GM12874 (cell line): ENCODE measurements around the gene IGFBP4.

ENCODE experiments used
- TF ChIP-seq, protein P1 (sequence below): IDR thresholded peaks from 2 replicates; pipeline ENCODE4 v1.5.1; 2011; ENCODE audit warnings: low read depth, mild to moderate bottlenecking, control low read depth, low read length, moderate library complexity; ENCODE audit not compliant: insufficient read depth

IGFBP4 gene

DNA sequence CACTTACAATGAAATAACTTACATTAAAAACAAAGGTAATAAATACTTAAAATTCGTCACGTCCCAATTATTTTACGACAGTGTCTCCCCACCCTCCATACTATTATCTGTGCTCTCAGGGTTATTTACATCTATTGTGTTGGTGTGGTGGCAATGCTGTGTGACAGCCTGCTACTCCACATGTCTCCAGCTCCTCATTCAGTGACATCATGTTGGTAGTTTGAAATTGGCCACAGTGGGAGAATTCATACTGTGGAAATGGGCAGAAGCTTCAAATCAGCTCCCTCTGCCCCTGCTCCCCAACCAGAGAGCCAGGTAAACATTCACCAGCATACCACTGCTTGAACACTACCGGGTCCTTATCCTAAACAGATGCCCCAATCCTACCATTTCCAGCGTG lies 51.9 kb downstream of the IGFBP4 start:
- TF ChIP-seq, protein P1, sequence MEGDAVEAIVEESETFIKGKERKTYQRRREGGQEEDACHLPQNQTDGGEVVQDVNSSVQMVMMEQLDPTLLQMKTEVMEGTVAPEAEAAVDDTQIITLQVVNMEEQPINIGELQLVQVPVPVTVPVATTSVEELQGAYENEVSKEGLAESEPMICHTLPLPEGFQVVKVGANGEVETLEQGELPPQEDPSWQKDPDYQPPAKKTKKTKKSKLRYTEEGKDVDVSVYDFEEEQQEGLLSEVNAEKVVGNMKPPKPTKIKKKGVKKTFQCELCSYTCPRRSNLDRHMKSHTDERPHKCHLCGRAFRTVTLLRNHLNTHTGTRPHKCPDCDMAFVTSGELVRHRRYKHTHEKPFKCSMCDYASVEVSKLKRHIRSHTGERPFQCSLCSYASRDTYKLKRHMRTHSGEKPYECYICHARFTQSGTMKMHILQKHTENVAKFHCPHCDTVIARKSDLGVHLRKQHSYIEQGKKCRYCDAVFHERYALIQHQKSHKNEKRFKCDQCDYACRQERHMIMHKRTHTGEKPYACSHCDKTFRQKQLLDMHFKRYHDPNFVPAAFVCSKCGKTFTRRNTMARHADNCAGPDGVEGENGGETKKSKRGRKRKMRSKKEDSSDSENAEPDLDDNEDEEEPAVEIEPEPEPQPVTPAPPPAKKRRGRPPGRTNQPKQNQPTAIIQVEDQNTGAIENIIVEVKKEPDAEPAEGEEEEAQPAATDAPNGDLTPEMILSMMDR, result no peak

DNA sequence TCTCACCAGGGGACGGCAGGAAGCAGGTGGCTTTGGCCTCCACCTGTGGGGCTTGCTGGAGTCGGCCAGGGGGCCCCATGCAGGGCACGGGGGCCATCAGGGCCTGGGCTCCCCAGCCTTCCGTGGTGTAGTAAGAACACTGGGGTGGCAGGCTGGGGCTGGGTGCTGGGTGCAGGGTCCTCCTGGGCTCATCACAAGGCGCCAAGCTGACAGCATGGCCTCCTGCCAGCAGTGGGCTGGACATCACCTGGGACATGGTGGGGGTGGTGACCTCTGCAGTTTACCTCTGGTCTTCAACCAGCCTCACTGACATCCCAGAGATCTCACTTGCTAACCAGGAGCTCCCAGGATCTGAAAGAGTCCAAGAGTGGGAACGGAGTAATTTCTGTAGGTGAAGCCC lies 52.9 kb downstream of the IGFBP4 start:
- TF ChIP-seq, protein P1, result no peak

DNA sequence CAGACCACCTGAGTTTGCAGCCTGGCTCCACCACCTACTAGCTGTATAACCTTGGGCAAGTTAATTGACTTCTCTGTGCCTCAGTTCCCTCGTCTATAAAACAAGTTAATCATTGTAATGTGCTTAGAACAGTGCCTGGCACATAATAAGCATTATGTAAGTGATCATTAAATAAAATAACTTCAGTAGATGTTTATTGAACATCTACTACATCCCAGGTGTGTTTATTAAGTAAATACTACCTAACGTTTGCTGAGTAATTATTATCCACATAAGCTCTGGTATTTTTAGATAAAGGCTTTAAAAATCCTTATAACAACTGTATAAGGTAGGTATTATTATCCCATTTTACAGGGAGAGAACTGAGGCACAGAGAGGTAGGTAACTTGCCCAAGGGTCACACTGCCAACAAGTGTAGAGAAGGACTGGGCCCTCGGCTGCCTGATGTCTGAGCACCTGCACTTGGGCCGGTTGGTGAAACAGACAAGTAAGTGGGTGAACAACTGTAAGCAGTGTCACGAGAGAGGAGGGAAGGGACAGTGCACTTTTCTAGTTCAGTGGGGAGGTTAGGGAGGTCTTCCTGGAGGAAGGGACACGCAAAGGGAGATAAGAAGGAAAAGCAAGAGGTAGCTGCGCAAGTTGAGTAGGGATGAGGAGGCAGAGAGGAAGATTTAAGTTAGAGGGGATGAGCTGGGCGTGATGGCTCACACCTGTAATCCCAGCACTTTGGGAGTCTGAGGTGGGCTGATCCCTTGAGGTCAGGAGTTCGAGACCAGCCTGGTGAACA lies 53.6 kb downstream of the IGFBP4 start:
- TF ChIP-seq, protein P1, result no peak

DNA sequence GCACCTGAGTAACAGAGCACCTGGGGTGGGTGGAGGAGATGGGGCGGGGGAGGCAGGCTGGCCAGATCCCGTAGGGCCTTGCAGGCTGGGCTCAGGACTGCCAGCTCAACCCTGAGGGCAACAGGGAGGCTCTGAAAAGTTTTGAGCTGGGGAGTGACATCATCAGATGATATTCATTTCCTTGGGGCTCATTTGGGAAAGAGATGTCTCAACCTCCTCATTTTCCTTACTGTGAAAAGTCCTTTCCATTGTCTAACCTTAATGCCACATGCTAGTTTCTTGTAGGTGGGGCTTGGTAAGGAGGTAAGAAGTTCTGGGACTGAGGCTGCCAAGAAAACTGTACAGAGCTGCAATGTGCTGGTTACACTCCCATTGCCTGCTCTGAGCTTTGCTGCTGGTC lies 54.4 kb downstream of the IGFBP4 start:
- TF ChIP-seq, protein P1, result no peak

DNA sequence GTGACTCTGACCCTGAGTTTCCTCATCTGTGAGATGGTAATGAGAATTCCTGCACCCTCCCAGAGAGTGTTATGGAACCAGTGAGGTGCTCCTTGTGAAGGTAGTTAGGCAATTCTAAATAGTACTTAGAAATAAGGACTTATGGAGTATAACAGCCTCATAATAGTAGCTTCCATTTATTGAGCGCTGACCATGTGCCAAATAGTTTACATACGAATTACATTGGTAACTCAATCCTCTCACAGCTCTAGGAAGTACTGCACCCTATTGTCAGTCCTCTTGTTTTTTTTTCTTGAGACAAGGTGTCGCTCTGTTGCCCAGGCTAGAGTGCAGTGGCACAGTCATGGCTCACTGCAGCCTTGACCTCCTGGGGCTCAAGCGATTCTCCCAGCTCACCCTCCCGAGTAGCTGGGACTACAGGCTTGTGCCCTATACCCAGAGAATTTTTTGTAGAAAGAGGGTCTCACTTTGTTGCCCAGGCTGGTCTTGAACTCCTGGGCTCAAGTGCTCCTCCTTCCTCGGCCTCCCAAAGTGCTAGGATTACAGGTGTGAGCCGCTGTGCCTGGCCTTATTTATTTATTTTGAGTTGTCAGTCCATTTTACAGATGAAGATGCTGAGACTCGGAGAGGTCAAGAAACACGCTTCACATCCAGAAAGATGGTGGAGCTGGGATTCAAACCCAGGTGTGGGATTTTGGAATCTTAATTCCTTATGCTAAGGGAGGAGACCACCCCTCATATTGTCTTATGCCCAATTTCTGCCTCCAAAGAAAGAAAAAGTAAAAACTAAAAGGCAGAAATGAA lies 55.2 kb downstream of the IGFBP4 start:
- TF ChIP-seq, protein P1, result no peak

DNA sequence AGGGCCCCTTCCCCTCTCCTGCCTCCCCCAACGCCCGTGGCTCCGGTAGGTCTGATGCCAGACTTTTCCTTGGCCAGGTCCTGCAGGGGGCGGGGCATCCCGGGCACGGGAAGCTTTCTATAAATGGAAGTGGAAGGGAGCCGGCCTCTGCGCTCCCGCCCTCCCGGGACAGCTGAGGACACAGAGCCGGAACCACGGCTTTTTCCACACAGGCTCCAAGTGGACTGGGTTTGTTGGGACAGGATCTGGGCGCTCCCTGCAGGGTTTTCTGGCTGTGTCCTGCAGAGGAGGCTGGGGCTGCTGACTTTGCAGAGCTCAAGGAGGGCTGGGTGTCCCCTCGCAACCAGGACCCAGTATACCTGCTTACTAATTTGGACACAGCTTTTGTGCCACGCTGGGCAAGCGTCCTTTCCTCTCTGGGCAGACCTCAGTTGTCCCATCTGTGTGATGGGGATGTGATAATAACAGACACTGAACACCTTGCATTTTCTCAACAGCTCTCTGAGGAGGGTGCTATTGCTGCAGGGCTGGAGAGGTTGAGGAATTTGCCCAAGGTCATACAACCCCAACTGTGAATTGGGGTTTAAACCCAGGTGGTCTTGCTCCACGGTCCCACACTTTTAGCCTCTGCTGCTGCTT lies 56.4 kb downstream of the IGFBP4 start:
- TF ChIP-seq, protein P1, result no peak

DNA sequence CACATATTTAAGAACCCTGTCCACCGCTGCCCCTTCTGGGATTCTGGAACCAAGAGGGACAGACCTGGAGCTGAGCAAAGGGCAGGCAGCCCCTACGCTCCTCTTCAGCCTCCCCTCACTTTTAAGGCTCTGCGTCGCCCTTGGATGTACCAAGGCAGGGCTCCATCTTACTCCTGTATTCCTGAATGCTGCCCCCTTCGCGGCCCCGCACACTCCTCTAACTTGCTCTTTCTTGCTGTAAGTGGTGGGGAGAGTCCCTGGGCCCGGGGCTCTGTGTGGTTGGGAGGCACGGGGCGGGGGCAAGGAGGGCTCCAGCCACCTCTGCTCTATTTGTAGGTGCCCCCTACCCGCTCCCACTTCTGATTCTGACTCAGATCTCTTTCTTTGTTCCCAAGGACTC lies 56.9 kb downstream of the IGFBP4 start:
- TF ChIP-seq, protein P1, result no peak
